Posterior cingulate gyrus (tissue), 11 donors: ENCODE data around the gene SLCO1B1.
"Not testable (repeated sequence)": the region's sequence is repeated elsewhere in the genome, so short reads cannot be mapped to it uniquely, and the experiment has no call there.

Source experiments
- DNase-seq, 10 donors: peaks; one replicate each; pipeline versions ENCODE4 v3.0.0 to v3.0.0-alpha.2; 2020 to 2021; ENCODE audit warnings: mixed read lengths in 3 of 10
- intact Hi-C: fragments of 100-400 bp; cut with DNase I; formaldehyde crosslinking; loops from one replicate; pipeline ENCODE4 v1.15.1; 2023

SLCO1B1 gene, protein sequence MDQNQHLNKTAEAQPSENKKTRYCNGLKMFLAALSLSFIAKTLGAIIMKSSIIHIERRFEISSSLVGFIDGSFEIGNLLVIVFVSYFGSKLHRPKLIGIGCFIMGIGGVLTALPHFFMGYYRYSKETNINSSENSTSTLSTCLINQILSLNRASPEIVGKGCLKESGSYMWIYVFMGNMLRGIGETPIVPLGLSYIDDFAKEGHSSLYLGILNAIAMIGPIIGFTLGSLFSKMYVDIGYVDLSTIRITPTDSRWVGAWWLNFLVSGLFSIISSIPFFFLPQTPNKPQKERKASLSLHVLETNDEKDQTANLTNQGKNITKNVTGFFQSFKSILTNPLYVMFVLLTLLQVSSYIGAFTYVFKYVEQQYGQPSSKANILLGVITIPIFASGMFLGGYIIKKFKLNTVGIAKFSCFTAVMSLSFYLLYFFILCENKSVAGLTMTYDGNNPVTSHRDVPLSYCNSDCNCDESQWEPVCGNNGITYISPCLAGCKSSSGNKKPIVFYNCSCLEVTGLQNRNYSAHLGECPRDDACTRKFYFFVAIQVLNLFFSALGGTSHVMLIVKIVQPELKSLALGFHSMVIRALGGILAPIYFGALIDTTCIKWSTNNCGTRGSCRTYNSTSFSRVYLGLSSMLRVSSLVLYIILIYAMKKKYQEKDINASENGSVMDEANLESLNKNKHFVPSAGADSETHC

GRCh38 chr12:21130998-21131397 is at the start of gene SLCO1B1:
TSS of gene SLCO1B1 (plus strand) at chr12:21131194. CDS start at chr12:21141575, 10,381 bp downstream.
- no peak for DNase-seq
- intact Hi-C loops, result no loop called here

GRCh38 chr12:21084753-21085152 is 46.2 kb upstream of the SLCO1B1 start:
- DNase-seq, intact Hi-C loops: not testable (repeated sequence)

DNA sequence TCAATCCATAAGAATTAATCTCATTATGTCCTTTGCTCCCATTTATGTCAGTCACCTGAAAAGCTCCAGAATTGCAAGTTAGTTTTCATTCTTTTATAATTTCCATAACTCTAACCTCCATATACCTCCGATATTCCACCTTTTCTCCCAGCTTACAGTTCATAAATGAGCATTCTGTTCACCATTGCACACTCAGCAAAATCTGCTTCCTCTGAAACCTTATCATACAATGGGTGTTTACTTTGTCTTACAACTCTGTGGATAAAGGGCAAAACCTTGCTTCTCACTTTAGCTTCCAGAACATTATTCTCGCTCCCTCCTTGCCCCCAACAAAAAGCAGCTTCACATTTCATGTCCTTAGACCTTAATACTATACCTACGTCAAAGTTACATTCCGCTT is 19.3 kb upstream of the SLCO1B1 start:
- intact Hi-C loops, result no loop called here
- DNase-seq, result no peak

DNA sequence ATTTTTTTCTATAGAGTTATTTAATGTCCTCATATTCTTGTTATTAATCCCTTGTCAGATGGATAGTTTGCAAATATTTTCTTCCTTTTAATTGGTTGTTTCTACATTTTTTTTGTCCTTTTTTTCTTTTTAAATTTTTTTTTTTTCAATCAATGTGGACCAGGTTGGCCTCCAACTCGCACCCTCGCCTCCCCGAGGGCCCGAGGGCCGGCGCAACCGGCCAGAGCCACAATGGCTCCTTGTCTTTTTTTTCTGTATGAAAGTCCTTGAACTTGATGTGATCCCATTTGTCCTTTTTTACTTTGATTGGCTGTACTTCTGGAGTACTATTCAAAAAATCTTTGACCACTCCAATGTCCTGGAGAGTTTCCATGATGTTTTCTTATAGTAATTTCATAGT is 17.7 kb upstream of the SLCO1B1 start:
- intact Hi-C loops, result no loop called here
- DNase-seq, result no peak

DNA sequence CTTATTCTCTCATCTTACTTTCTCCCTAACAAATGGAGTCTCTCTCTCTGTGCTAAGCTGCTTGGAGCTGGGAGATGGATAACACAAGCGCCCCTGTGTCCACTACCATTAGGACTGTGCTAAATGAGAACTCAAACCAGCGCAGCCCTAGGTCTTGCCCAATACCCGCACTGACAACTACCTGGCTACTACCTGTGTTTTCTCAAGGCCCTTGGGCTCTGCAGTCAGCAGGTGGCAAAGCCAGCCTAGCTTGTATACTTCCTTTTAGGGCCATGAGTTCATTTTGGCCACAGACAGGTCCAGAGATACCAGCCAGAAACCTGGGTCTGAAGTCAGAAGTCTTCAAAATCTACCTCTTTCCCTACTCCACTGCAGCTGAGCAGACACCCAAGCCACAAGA is 13.0 kb upstream of the SLCO1B1 start:
- intact Hi-C loops, result no loop called here
- no peak for DNase-seq

- intact Hi-C loops, result no loop called here
- no peak for DNase-seq
These were observed 12.2 kb upstream of the SLCO1B1 start for GRCh38 chr12:21118760-21119159.

DNA sequence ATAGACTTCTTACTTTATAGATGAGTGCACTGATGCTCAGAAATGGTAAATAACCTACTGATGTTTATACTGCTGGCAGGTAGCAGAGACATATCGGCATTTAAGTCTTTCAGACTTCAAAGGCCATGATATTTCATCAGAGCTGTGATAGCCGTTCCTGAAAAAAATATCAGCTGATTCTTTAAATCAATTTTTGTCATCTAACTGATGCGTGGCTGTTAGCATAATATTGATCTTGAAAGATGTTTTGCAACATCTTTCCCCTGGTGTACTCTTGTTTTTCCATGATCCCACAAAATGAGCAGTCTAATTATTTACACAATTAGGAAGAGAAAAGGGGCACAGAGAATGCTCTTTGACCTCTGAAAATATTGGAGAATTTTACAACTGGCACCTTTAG is 1.6 kb upstream of the SLCO1B1 start:
- intact Hi-C loops, result no loop called here
- DNase-seq, result no peak

DNA sequence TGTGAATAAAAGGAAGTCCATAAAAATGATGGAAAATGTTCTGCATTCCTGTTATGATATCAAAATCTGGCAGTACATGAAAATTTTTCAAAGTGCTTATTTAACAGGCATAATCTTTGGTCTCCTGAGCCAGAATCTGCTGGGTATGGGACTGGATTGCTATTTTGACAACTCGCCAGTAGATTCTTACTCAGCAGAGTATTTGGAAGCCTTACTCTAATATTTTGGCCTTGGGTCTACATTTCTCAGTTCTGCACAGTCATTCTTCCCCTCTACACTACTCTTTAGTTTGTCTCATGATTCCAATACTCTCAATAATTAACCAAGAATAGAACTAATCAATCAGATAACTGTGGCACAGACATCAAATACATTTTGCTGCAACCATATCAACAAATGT is 1.1 kb upstream of the SLCO1B1 start:
- no peak for DNase-seq
- intact Hi-C loops, result no loop called here

- DNase-seq, result peak in 2 of 10 donors; percentile 47 to 70
These were observed 6.5 kb downstream of the SLCO1B1 start for GRCh38 chr12:21137318-21137999.

GRCh38 chr12:21138016-21138415 is 7.0 kb downstream of the SLCO1B1 start:
- DNase-seq, result no peak
- intact Hi-C loops, result no loop called here

More at GRCh38 chr12:21137318-21137999, 6.5 kb downstream of the SLCO1B1 start:
- intact Hi-C loops, result not testable (repeated sequence)

DNA sequence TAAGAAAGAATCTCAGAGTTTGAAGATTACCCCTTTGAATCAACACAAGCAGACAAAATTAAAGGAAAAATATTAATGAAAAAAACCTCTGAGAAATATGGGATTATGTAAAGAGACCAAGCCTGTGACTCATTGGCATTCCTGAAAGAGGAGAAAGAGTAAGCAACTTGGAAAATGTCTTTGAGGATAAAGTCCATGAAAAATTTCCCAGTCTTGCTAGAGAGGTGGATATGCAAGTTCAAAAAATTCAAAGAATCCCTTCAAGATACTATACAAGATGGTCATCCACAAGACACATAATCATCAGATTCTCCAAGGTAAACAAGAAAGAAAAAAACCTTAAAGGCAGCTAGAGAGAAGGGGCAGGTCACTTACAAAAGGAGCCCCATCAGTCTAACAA is 13.3 kb downstream of the SLCO1B1 start:
- intact Hi-C loops, result no loop called here
- no peak for DNase-seq

- peak in 1 of 10 donors; percentile 14 for DNase-seq
- intact Hi-C loops, result not testable (repeated sequence)
These were observed 18.9 kb downstream of the SLCO1B1 start for GRCh38 chr12:21149861-21150260.

GRCh38 chr12:21151184-21151583 is 20.2 kb downstream of the SLCO1B1 start:
- no peak for DNase-seq
- intact Hi-C loops, result no loop called here

- DNase-seq, result no peak
- intact Hi-C loops, result no loop called here
These were observed 24.7 kb downstream of the SLCO1B1 start for GRCh38 chr12:21155522-21156351.

GRCh38 chr12:21165048-21165447 is 34.1 kb downstream of the SLCO1B1 start:
- DNase-seq, result no peak
- intact Hi-C loops, result no loop called here

- intact Hi-C loops, result loop anchor here (5.0 kb wide), 1 partner anchor 523 kb away; no protein-coding TSS in a partner anchor
- DNase-seq, result peak in 1 of 10 donors; percentile 18
These were observed 39.0 kb downstream of the SLCO1B1 start for GRCh38 chr12:21169878-21170472.

DNA sequence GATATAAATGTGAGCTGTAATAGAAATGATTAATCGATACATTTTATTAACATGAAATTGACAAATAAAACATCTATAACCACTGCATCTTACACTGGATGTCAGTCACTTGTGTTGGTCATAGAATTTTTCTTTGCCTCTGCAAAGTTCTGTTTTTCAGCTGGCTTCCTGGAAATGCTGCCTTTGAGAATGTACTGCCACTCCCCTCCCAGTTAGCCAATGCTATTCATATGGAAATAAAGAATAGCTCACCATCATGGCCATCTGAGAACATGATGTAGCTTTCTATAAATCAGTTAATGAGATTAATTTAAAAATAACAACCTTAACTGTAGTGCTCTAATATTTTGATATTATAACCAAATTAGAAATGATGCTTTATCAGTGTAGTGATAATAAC is 41.1 kb downstream of the SLCO1B1 start:
- intact Hi-C loops, result loop anchor here (5.0 kb wide), 1 partner anchor 525 kb away; no protein-coding TSS in a partner anchor

DNA sequence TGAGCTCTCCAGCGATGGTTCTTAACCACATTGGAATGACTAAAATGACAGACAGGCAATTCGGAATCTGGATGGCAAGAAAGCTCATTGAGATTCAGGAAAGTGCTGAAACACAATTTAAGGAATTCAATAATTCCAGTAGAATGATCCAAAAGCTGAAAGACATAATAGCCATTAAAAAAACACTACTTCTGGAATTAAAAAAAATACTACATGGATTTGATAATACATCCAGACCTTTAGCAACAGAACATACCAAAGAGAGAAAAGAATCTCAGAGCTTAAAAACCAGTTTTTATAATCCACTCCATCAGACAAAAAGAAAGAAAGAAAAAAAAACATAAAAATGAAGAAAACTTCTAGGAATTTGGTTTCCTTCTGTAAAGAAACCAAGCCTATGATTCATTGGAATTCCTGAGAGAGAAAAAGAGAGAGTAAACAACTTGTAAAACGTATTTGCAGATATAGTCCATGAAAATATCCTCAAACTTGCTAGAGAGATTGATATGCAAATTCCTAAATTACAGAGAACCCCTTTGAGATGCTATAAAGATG is 52.8 kb downstream of the SLCO1B1 start:
- intact Hi-C loops, result no loop called here
- no peak for DNase-seq

More for the DNA sequence above, 41.1 kb downstream of the SLCO1B1 start:
- DNase-seq, result no peak

DNA sequence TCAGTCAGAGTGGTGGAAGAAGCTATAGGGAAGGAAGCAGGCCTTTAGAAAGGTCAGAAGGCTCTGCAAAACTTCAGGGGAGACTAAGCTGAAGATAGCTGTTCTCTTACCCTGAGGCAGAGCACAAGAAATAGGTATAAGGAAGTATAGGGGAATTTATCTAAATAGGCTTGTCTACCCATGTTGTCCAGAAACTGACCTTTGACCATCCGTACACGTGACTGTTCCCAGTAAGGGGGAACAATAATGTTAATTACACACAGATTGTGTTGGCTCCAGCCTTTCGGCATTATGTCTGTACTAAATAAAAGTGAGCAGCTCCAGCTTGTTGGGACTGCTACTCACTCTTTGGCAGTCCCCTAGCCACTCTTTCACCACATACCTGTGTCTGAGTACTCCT is 59.0 kb downstream of the SLCO1B1 start:
- intact Hi-C loops, result no loop called here
- DNase-seq, result no peak
